ENCODE data around the gene ELF4. TPM values are rescaled to one million over a fixed set of nuclear protein-coding genes. Genes with fewer than 3 reads are reported as not detected.

Gene ELF4
- total and polyA plus RNA-seq, 10 of the 15 experiments (the other 5 are each of a cell fraction or from before 2014, with no cell fraction given), result 4.0 to 36.7 (median 22.6) TPM

DNA sequence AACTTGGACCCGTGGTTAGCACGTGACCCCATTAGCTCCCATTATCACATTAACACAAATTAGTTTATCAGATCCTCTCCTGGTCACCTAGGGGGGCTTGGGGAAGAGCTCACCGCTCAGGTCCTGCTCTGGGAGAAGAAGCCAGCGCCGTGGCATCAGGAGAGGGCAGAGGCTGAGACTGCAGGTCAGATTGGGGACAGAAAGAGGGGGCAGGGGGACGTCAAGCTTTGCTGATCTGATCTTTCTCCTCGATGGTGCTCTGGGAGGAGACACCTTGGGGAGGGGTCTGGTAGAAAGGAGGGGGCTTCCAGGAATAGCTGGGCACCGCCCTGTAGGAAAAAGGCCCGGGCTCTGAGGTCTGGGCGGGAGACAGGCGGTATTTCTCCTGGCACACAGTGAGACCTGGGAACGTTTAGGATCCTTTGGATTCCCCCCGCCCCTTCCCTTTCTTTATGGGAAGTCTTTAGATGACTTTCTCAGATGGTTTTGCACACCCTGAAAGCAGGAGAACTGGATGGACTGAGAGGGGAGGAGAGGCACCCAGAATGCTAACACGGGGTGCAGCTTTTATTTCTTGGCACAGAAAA lies 9.1 kb upstream of the ELF4 start:
- no peak for DNase-seq (ENCODE audit: low read depth, low spot score)
- BruUV-seq (replicated peaks), result no TSS peak
- POLR2A ChIA-PET, result interaction anchor here (0.7 to 3.7 kb wide), 6 partner anchors 11 to 61 kb away, joined by 3 to 23 read pairs (median 7); no protein-coding TSS in a partner anchor
- H3K4me3 ChIP-seq, result no peak overlapping the region
- no peaks in the 10 kb centered on the region for H3K36me3 ChIP-seq (ENCODE audit: control insufficient read depth in 2 of 2, insufficient read depth in 2 of 2, low read length in 1 of 2)
- SMC1A ChIA-PET (ENCODE audit: uncharacterized antibody, unreplicated experiment), result interaction anchor here (0.6 to 5.3 kb wide), 10 partner anchors 11 to 332 kb away, joined by 3 to 68 read pairs (median 4); no protein-coding TSS in a partner anchor
- intact Hi-C loops (cut with micrococcal nuclease; ENCODE audit: unreplicated experiment), result no loop called here
- H2AFZ ChIP-seq (ENCODE audit: control insufficient read depth, low read depth, low read length), result no peak overlapping the region
- H3K27ac ChIP-seq (ENCODE audit: control insufficient read depth, insufficient read depth), result peak overlapping the region; percentile 65; the same call in 1 of the 2 replicates
- no peaks in the 10 kb centered on the region for H4K20me1 ChIP-seq (ENCODE audit: control insufficient read depth, insufficient read depth)
- in situ Hi-C loops (cut with MboI), result no loop called here
- H3K9ac ChIP-seq (ENCODE audit: control insufficient read depth, insufficient read depth, low read length), result peak overlapping the region; percentile 14; the same call in 1 of the 2 replicates
- ATAC-seq, result no peak
- H3K4me1 ChIP-seq (ENCODE audit: control insufficient read depth, insufficient read depth, low read length), result peaks cover 35% of the 10 kb centered on the region
- no peaks in the 10 kb centered on the region for H3K27me3 ChIP-seq (replicated peaks in 1 of 2; ENCODE audit: control insufficient read depth in 2 of 2, insufficient read depth in 2 of 2, low read length in 1 of 2)
- peak overlapping the region; percentile 83 for H3K4me2 ChIP-seq (ENCODE audit: control insufficient read depth, insufficient read depth)
- CTCF ChIA-PET, result interaction anchor here (0.6 to 6.4 kb wide), 10 partner anchors 10 to 260 kb away, joined by 3 to 75 read pairs (median 4); no protein-coding TSS in a partner anchor
- no peak for FAIRE-seq
- TF ChIP-seq RAD51 (IDR thresholded peaks at IDR 0.05), result peak; percentile 20; the same call in 1 of the 2 replicates
- TF ChIP-seq, protein P1, sequence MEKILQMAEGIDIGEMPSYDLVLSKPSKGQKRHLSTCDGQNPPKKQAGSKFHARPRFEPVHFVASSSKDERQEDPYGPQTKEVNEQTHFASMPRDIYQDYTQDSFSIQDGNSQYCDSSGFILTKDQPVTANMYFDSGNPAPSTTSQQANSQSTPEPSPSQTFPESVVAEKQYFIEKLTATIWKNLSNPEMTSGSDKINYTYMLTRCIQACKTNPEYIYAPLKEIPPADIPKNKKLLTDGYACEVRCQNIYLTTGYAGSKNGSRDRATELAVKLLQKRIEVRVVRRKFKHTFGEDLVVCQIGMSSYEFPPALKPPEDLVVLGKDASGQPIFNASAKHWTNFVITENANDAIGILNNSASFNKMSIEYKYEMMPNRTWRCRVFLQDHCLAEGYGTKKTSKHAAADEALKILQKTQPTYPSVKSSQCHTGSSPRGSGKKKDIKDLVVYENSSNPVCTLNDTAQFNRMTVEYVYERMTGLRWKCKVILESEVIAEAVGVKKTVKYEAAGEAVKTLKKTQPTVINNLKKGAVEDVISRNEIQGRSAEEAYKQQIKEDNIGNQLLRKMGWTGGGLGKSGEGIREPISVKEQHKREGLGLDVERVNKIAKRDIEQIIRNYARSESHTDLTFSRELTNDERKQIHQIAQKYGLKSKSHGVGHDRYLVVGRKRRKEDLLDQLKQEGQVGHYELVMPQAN (conservative IDR thresholded peaks at IDR 0.05), result no peak
- no peak for TF ChIP-seq NFIC (IDR thresholded peaks at IDR 0.05; ENCODE audit: low read depth, low read length)
- no peak for TF ChIP-seq WRNIP1 (IDR thresholded peaks at IDR 0.05; ENCODE audit: borderline replicate concordance, low read depth, low read length)
- TF ChIP-seq, protein P2, sequence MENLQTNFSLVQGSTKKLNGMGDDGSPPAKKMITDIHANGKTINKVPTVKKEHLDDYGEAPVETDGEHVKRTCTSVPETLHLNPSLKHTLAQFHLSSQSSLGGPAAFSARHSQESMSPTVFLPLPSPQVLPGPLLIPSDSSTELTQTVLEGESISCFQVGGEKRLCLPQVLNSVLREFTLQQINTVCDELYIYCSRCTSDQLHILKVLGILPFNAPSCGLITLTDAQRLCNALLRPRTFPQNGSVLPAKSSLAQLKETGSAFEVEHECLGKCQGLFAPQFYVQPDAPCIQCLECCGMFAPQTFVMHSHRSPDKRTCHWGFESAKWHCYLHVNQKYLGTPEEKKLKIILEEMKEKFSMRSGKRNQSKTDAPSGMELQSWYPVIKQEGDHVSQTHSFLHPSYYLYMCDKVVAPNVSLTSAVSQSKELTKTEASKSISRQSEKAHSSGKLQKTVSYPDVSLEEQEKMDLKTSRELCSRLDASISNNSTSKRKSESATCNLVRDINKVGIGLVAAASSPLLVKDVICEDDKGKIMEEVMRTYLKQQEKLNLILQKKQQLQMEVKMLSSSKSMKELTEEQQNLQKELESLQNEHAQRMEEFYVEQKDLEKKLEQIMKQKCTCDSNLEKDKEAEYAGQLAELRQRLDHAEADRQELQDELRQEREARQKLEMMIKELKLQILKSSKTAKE (IDR thresholded peaks at IDR 0.05; ENCODE audit: low read depth, poor library complexity, severe bottlenecking), result no peak
- peak; percentile 55 to 65; a peak in 3 of 4 replicates for TF ChIP-seq BHLHE40 (IDR thresholded peaks at IDR 0.05; ENCODE audit: borderline replicate concordance in 1 of 2, low read depth in 2 of 2, low read length in 1 of 2)
- no peak for TF ChIP-seq CREB1 (IDR thresholded peaks at IDR 0.05; ENCODE audit: low read depth)
- no peaks in the 10 kb centered on the region for H3K9me3 ChIP-seq (replicated peaks; ENCODE audit: control insufficient read depth, insufficient read depth, low read length)
- 38% methylated on average over 14 of the region's 14 CpGs for WGBS (ENCODE audit: insufficient coverage, insufficient replicate concordance, low lambda C conversion rate, missing lambda C conversion rate)
- RAD21 ChIA-PET (ENCODE audit: unreplicated experiment), result interaction anchor here (0.5 to 5.6 kb wide), 10 partner anchors 11 to 194 kb away, joined by 3 to 75 read pairs (median 6); no protein-coding TSS in a partner anchor
- H3K79me2 ChIP-seq (ENCODE audit: control insufficient read depth, insufficient read depth, low read length), result no peaks in the 10 kb centered on the region

All from GM12878 (cell line).